ENCODE results near the gene WIPF3.

WIPF3 gene

DNA sequence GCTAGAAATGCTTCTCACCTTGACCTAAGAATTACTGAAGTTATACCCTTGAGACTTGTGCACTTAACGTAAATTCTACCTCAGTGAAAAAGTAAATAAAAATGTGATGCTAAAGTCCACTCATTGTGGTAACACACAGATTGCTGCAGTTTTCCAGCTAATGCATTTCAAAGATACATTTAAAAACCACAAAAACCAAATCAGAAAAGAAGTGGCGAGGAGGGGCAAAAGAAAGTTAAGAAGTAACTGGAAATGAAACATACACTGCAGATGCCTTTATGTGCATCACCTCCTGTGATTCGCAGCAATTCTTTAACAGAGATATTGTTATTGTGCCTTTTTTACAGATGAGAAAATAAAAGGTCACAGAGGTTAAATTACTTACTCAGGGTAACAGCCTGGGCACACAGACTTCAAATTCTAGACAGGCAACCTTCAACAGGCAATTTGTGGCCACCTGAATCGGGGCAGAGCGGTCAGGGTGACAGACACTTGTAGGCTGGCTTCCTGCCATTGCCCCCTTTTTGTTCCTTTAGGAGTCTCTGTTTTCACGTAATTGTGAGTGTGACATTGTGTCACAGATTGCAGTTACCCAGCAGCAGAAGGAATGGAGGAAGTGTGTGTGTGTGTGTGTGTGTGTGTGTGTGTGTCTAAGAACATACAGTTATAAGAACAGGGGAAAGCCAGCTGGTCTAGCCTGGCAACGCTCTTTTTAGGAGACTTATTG, 1.9 kb downstream of the WIPF3 start:
- no peak for DNase-seq (ENCODE audit: low spot score)

DNA sequence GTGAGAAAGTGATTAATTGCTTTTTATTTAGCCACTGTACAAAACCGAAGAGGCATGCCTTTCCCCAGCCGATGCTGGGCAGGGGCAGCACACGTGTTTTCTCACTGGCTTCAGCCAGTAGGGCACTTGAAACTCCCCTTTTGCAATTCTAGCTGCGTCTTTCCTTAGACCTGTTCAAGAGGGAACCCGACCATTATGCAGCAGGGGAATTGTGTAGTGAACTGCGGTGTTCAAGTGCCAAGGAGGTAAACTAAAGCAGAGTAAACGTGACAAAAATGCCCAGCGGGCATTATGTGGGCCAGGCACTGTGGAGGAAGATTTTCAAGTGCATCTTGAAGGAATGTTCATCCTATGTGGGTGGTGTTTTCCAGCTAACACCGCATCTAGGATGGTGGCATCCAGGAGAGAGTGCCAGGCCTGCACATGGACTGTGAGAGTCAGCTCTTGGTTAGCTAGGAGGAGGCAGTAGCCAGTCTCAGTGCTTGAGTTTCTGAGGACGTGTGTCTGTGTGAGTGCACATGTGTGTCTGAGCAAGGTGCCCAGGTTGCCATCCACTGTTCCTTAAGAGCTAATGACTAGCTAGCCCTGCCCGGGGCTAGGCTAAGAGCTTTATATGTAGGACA, 3.3 kb downstream of the WIPF3 start:
- no peak for DNase-seq (ENCODE audit: low spot score)

DNA sequence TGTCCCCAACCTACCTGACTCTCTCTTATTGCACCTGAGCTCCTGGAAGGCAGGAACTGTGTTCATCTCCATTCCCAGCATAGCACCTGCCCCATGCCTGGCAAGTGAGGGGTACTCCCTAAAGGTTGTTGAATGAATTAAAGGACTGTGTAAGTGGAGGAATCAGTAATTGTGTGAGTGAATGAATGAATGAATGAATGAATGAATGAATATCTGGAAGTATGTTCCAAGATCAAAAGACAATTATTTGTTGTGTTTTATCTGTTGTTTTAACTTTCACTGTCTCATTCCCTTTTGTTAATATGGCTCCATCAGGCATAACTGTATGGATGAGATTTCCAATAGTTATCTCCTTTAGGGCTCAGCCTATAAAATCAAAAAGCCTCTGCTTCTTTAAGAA, 4.0 kb downstream of the WIPF3 start:
- DNase-seq (ENCODE audit: low spot score): no peak

DNA sequence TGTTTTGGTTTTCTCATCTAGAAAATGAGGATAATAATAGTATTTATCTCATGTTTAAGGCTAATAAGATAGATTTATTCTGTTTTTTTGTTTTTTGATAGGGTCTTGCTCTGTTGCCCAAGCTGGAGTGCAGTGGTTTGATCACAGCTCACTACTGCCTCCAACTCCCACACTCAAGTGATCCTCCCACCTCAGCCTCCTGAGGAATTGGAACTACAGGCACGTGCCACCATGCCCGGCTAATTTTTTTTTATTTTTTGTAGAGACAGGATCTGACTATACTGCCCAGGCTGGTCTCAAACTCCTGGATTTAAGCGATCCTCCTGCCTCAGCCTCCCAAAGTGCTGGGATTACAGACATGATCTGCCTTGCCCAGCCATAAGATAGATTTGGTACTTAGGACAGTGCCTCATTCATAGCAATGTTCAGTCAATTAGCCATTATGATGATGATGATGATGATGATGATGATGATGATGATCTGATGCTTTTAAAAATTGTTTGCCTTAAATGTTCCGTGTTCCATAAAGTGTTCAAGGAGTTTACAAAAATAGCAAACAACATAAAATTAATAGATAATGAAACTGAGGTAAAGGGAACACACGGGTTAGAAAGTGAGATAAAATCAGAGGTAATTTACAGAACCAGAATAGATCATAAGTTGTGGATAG, 4.6 kb downstream of the WIPF3 start:
- DNase-seq (ENCODE audit: low spot score): no peak

- no peak for DNase-seq (ENCODE audit: low spot score)
Measured at GRCh38 chr7:29811586-29811985, 5.3 kb downstream of the WIPF3 start.

- DNase-seq (ENCODE audit: low spot score): no peak
Measured at GRCh38 chr7:29812185-29812876, 6.0 kb downstream of the WIPF3 start.

DNA sequence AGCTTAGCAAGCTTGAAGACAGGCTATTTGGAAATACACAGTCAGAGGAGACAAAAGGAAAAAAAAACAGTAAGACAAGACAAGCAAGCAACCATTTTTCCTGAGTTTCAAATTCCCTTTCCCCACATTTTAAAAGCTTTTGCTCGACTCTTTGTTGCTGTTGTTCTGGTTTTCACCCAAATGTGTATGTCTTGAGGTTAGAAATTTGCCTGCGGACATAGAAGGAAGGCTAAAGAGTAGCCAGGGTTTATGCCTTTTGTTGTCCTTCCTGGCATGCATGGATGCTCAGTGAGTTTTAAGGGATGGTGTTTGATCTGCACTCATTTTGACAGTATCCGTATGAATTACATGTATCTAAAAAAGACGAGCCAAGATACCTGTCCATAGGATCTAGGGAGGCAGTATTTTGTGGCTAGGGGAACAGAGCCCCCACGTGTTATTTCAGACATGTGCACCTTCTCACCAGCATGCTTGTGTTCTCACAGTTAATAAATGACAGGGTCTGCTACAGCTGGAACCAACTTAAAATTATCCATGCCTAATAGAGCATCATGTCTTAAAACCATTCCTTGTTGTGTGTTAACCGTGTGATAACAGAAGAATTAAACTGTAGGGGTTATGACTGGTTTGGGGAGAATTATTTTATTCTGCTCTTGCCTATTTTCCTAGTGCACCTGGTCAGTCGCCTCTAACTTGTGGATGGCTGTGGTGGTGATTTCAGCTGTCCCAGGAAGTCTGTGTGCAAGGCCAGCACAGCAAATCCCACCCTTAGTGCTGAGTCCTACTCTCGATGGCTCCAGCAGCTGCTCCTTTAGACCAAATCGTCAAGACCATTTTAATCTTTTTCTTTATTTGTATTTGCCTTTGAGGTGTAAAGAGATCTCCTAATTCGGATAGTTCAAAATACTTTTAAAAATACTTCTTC, 9.1 kb downstream of the WIPF3 start:
- DNase-seq (ENCODE audit: low spot score): no peak

DNA sequence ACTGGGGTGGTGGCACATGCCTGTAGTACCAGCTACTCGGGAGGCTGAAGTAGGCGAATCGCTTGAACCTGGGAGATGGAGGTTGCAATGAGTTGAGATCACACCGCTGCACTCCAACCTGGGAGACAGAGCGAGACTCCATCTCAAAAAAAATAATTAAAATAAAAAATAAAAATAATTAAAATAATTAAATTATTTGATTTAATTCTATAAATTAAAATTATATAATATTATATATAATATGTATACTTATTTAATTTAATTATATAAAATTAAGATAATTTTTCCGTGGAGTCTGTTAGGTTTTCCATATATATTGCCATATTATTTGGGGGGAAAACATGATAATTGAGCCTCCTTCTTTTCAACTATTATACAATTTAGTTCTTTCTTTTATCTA, 12.0 kb downstream of the WIPF3 start:
- DNase-seq (ENCODE audit: low spot score): no peak

- DNase-seq (ENCODE audit: low spot score): peak; percentile 56
Measured at GRCh38 chr7:29825775-29826529, 19.6 kb downstream of the WIPF3 start.

DNA sequence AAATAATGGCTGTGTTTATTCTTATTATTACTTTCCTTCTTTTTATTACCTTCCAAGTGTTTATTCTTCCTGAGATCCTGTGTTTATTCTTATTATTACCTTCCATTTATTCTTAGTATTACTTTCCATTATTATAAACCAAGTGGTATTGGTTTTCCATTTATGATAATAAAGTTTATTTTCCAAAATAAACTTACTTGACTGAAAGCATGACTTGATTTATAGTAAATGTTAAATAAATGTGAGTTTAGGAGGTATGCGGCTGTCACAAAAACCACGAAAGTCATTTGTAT, 20.2 kb downstream of the WIPF3 start:
- no peak for DNase-seq (ENCODE audit: low spot score)

DNA sequence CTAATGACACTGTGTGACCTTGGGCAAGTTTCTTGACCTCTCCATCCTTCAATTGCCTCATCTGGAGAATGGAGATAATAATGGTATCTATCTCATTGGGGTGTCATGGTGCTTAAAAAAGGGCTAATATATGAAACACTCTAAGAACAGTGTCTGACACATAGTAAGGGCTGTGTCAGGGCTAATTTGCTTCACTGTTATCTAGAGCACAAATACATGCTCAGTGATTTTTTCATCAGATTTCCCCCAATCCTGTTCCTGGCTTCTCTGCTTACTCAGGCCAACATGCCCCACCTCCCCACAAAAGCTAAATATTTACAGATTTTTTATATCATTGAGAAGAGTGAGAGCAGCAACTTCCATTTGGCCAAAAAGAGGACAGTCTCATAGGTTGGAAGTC, 20.6 kb downstream of the WIPF3 start:
- DNase-seq (ENCODE audit: low spot score): no peak

DNA sequence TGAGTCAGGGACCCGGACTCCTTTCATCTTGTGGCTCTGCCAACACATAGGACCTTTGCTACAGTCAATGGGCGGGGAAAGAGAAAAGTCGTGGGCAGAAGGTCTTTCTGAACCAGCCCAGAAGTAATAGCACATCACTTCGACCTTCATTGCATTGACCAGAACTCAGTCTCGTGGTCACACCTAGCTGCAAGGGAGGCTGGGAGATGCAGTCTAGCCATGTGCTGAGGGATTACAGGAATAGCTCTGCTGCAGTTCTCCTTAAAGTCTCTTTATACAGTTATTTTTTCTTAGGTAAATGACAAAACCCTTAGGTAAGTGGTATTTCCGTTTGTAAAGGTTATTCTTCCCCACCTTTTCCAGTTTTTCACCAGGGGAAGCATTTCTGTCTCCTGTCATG, 25.4 kb downstream of the WIPF3 start:
- DNase-seq (ENCODE audit: low spot score): no peak

DNA sequence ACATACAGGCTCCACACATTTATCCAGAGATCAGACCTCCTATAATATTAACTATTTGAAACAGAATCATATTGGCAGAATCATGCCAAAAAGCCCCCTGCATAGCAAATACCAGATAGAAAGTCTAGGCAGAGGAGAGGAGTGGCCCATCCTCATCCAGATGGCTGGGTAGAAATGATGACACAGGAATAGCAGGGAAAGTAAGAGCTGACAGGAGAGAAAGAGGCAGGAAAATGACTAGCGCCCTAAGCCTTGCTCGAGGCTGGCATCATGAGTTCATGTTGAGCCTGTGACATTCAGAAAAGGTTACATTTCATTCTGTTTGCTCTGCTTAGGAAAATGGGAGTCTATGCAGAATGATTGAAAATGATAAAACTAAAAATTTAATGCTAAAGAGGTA, 27.6 kb downstream of the WIPF3 start:
- DNase-seq (ENCODE audit: low spot score): no peak

DNA sequence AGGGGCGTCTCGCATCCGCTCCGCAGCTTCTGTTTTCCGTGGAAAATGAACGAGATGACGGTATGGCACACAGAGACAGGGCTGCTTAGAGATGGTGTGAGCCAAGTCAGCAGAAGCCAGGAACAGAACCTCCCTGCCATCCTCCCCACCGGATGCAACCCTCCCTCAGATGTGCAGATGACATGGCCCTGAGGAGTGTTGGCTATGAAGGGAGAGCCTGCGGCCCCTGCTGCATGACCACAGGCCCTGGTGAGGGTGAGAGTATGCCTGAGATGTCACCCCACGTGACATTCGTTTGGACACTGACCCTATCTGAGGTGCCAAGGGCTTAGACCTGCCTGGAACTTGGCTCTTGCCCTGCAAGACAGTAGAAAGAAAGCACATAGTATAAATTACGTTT, 29.4 kb downstream of the WIPF3 start:
- no peak for DNase-seq (ENCODE audit: low spot score)

GRCh38 chr7:29839302-29839701, 33.0 kb downstream of the WIPF3 start:
- DNase-seq (ENCODE audit: low spot score): no peak

GRCh38 chr7:29839921-29840320, 33.6 kb downstream of the WIPF3 start:
- no peak for DNase-seq (ENCODE audit: low spot score)

- no peak for DNase-seq (ENCODE audit: low spot score)
Measured at GRCh38 chr7:29840701-29841100, 34.4 kb downstream of the WIPF3 start.

- no peak for DNase-seq (ENCODE audit: low spot score)
Measured at GRCh38 chr7:29841926-29842701, 35.8 kb downstream of the WIPF3 start.

GRCh38 chr7:29843093-29843492, 36.8 kb downstream of the WIPF3 start:
- DNase-seq (ENCODE audit: low spot score): no peak

GRCh38 chr7:29843726-29844125, 37.4 kb downstream of the WIPF3 start:
- no peak for DNase-seq (ENCODE audit: low spot score)

All from SK-N-DZ (cell line).